Vagina (tissue), 2 donors: ENCODE measurements around the gene RABGAP1L.

Experiments
- CTCF ChIP-seq, 3 experiments: fragments of 450-650 bp in 2 of 3; fragments of 200-600 bp in 1 of 3; sonication (generic) in 1 of 3; IDR thresholded peaks; one replicate each; pipeline ENCODE4 v1.5.1; 2017 to 2019; ENCODE audit warnings: antibody characterized with exemption in 3 of 3, mild to moderate bottlenecking in 2 of 3, moderate library complexity in 2 of 3
- POLR2A ChIP-seq, 2 donors: fragments of 450-650 bp; IDR thresholded peaks; one replicate each; pipeline ENCODE4 v1.6.1; 2017; ENCODE audit warnings: antibody characterized with exemption in 2 of 2, mild to moderate bottlenecking in 2 of 2, moderate library complexity in 2 of 2
- POLR2AphosphoS5 ChIP-seq, 2 donors: sonication (generic); formaldehyde crosslinking; IDR thresholded peaks; one replicate each; pipeline ENCODE4 v1.9.0; 2017; ENCODE audit warnings: antibody characterized with exemption in 2 of 2, mild to moderate bottlenecking in 2 of 2, low read depth in 1 of 2; ENCODE audit not compliant: insufficient read depth in 1 of 2

GRCh38 chr1:174932587-174932986 is 773.3 kb downstream of the RABGAP1L start:
- TF ChIP-seq CTCF (IDR thresholded peaks at IDR 0.05) (no peak), POLR2A (IDR thresholded peaks at IDR 0.05) (no peak), POLR2AphosphoS5 (IDR thresholded peaks at IDR 0.05; ENCODE audit: insufficient read depth in 1 of 2, low read depth in 1 of 2) (no peak)
